Endothelial cell (in vitro differentiated cells): ENCODE data around the gene DND1. TPM values are rescaled to one million over a fixed set of nuclear protein-coding genes. Genes with fewer than 3 reads are reported as not detected.
"Not testable (repeated sequence)": the region's sequence is repeated elsewhere in the genome, so short reads cannot be mapped to it uniquely, and the experiment has no call there.

Experiments used
- DNase-seq: peaks from one replicate; pipeline ENCODE4 v3.0.0; 2021; ENCODE audit warnings: low spot score
- H3K27ac Mint-ChIP-seq: one replicate; pipeline ENCODE4 v1.8.0; 2021; ENCODE audit warnings: mixed read lengths, inconsistent platforms; ENCODE audit not compliant: unreplicated experiment
- H3K27me3 Mint-ChIP-seq: one replicate; pipeline ENCODE4 v1.8.0; 2021; ENCODE audit warnings: mild to moderate bottlenecking, moderate library complexity, mixed read lengths, inconsistent platforms; ENCODE audit not compliant: unreplicated experiment
- H3K36me3 Mint-ChIP-seq: one replicate; pipeline ENCODE4 v1.8.0; 2021; ENCODE audit warnings: mild to moderate bottlenecking, low read depth, mixed read lengths, inconsistent platforms; ENCODE audit not compliant: unreplicated experiment
- H3K4me1 Mint-ChIP-seq: one replicate; pipeline ENCODE4 v1.8.0; 2021; ENCODE audit warnings: mild to moderate bottlenecking, mixed read lengths, inconsistent platforms; ENCODE audit not compliant: unreplicated experiment
- H3K4me3 Mint-ChIP-seq: one replicate; pipeline ENCODE4 v1.8.0; 2021; ENCODE audit warnings: mild to moderate bottlenecking, mixed read lengths, inconsistent platforms; ENCODE audit not compliant: unreplicated experiment
- H3K9me3 Mint-ChIP-seq: one replicate; pipeline ENCODE4 v1.8.0; 2021; ENCODE audit warnings: mixed read lengths, inconsistent platforms; ENCODE audit not compliant: unreplicated experiment
- long read RNA-seq: library from polyadenylated mRNA; unstranded; transcript quantifications from one replicate; pipeline ENCODE4 v2.0.0, GENCODE V29; 2020; ENCODE audit not compliant: unreplicated experiment
- total RNA-seq: library from RNA; stranded (reverse); fragmentation: NEBNext Ultra II Directional; extraction: Animal tissue kit (Norgen Biotek cat#: 25700); gene quantifications from one replicate; pipeline ENCODE4 v1.2.1, GENCODE V29; 2021; ENCODE audit not compliant: unreplicated experiment
- TF ChIP-seq, protein P1 (sequence below): fragments of 200-600 bp; sonication (generic); IDR thresholded peaks from one replicate; pipeline ENCODE4 v1.5.0; 2021; ENCODE audit warnings: antibody characterized with exemption; ENCODE audit not compliant: unreplicated experiment

Gene DND1
- 1.8 TPM for total RNA-seq
- long read RNA-seq, partial matches to known transcripts: 0 of 1 reads
- long read RNA-seq, other reads (novel, unspliced or antisense): 0 of 1 reads

DNA sequence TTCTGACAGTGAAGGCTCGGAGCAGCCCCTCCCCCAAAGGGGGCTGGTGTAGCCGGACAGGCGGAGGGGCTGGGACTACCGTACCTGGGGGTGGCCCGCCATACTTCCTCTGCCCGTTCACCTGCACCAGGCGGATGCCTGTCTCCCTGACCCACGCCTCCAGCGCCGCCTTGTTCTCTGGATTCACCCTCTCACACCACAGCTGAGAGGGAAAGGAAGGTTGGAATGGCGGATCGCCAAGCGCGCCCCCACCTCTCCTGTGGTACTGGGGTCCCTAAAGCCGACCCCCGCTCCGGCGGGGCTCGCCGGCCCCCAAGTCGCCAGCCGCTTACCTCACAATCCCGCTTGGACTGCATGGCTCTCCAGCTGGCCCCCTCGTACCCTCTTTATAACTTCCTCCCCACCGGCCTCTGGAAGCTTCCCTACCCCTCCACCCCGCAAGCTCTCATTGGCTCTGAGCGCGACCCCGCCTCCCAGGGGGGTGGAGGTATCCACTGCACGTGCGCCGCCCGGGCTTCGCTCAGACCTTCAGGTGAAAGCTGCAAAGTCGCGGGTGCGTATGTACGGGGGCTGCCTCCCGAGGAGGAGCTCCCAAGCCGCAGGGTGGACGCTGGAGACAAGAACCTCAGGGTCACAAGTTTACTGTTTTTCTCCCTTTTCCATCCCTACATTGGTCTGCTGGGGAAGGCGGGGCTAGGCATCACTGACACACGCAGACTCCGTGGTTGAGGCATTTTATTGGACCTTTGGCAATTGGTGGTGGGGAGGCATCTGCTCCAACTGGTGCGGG, at the start of gene DND1:
Gene DND1 (minus strand): TSS at position 390 of the 790 bp plus-strand sequence. CDS start 34 bp downstream, at position 356.
- no peak for DNase-seq
- H3K4me1 Mint-ChIP-seq: peaks cover 5% of the 10 kb centered on the region
- H3K27ac Mint-ChIP-seq: no peak within 1 kb of the TSS
- H3K9me3 Mint-ChIP-seq: no peaks in the 10 kb centered on the region
- TF ChIP-seq, protein P1, sequence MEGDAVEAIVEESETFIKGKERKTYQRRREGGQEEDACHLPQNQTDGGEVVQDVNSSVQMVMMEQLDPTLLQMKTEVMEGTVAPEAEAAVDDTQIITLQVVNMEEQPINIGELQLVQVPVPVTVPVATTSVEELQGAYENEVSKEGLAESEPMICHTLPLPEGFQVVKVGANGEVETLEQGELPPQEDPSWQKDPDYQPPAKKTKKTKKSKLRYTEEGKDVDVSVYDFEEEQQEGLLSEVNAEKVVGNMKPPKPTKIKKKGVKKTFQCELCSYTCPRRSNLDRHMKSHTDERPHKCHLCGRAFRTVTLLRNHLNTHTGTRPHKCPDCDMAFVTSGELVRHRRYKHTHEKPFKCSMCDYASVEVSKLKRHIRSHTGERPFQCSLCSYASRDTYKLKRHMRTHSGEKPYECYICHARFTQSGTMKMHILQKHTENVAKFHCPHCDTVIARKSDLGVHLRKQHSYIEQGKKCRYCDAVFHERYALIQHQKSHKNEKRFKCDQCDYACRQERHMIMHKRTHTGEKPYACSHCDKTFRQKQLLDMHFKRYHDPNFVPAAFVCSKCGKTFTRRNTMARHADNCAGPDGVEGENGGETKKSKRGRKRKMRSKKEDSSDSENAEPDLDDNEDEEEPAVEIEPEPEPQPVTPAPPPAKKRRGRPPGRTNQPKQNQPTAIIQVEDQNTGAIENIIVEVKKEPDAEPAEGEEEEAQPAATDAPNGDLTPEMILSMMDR: no peak
- no peak within 1 kb of the TSS for H3K4me3 Mint-ChIP-seq
- H3K27me3 Mint-ChIP-seq: peaks cover 16% of the 10 kb centered on the region
- H3K36me3 Mint-ChIP-seq: peaks cover 45% of the 10 kb centered on the region

DNA sequence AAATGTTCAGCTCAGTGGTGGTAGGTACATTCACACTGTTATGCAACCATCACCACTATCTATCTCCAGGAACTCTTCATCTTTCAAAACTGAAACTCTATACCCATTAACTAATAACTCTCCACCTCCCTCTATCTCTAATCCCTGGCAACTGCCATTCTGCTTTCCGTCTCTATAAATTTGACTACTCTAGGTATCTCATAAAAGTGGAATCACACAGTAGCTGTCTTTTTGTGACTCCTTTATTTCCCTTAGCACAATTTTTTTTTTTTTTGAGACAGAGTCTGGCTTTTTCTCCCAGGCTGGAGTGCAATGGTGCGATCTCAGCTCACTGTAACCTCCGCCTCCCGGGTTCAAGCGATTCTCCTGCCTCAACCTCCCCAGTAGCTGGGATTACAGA, 48.0 kb upstream of the DND1 start:
- H3K4me3 Mint-ChIP-seq, H3K4me1 Mint-ChIP-seq, H3K27me3 Mint-ChIP-seq, H3K36me3 Mint-ChIP-seq, H3K27ac Mint-ChIP-seq, H3K9me3 Mint-ChIP-seq, DNase-seq: not testable (repeated sequence)

DNA sequence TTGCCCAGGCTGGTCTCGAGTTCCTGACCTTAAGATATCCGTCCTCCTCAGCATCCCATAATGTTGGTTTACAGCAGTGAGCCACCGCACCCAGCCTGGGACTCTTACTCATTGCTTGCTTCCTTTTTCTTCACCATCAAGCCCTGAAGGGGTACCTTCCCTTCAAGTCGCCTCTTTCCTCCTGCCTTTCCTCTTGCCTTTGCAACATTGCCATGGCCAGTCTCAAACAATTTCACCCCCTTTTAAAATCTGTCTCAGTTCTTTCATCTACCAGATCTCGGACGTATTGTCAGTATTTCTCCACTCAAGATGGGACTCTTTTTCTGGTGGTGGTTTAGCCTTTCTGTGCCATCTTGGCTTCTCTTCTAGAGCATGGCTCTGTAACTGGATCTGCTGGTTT, 47.4 kb upstream of the DND1 start:
- not testable (repeated sequence) for H3K27ac Mint-ChIP-seq, H3K36me3 Mint-ChIP-seq, H3K4me3 Mint-ChIP-seq, H3K27me3 Mint-ChIP-seq, DNase-seq, H3K4me1 Mint-ChIP-seq, H3K9me3 Mint-ChIP-seq

DNA sequence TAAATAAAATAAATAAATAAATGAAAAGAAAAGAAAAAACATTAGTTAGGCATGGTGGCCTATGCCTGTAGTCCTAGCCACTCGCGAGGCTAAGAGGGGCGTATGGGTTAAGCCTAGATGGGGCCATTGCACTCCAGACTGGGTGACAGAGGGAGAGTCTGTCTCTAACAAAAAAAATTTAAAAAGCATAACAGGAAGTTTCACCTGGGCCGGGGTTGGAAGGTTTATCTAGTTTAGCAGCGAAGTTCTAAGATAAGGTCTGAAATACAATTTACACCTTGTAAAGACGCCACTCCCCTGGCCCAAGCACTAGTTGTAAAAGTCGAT, 44.9 kb upstream of the DND1 start:
- Mint-ChIP-seq H3K27me3 (peaks cover 2% of the 10 kb centered on the region), H3K4me1 (no peaks in the 10 kb centered on the region), H3K27ac (no peak overlapping the region), H3K9me3 (no peaks in the 10 kb centered on the region), H3K36me3 (no peaks in the 10 kb centered on the region), H3K4me3 (no peak overlapping the region)
- no peak for DNase-seq
- TF ChIP-seq, protein P1: no peak

DNA sequence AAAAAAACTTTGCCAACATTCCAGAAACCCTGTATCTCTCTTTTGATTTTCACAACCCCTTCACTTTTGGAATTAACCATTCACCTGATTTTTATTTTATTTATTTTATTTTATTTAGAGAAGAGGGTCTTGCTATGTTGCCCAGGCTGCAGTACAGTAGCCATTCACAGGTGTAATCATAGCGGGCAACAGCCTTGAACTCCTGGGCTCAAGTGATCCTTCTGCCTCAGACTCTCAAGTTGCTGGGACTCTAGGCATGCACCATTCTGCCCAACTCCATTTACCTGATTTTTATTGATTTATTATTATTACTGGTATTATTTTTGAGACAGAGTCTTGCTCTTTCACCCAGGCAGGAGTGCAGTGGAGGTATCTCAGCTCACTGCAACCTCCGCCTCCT, 42.9 kb upstream of the DND1 start:
- H3K36me3 Mint-ChIP-seq, DNase-seq, H3K27ac Mint-ChIP-seq, H3K27me3 Mint-ChIP-seq, H3K9me3 Mint-ChIP-seq, H3K4me1 Mint-ChIP-seq, H3K4me3 Mint-ChIP-seq: not testable (repeated sequence)

DNA sequence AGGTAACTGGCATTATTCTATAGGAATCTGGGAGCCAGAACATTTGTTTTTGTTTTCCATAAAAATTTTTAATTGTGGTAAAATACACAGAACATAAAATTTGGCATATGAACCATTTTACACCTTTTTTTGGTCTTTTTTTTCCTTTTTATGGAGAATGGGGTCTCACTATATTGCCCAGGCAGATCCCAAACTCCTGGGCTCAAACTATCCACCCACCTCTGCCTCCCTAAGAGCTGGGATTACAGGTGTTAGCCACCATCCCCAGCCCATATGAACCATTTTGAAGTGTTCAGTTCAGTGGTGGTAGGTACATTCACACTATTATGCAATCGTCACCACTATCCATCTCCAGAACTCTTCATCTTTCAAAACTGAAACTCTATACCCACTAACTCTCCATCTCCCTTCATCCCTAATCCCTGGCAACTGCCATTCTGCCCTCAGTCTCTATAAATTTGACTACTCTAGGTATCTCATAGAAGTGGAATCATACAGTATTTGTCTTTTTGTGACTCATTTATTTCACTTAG, 40.3 kb upstream of the DND1 start:
- no peak overlapping the region for H3K4me3 Mint-ChIP-seq
- TF ChIP-seq, protein P1: no peak
- no peaks in the 10 kb centered on the region for H3K9me3 Mint-ChIP-seq

More for the DNA sequence above, 40.3 kb upstream of the DND1 start:
- Mint-ChIP-seq H3K36me3 (peaks cover 5% of the 10 kb centered on the region), H3K27me3 (peaks cover 12% of the 10 kb centered on the region), H3K27ac (no peak overlapping the region), H3K4me1 (peaks cover 6% of the 10 kb centered on the region)
- no peak for DNase-seq
